PC-3 (cell line): ENCODE results near the gene IRF3. TPM values are rescaled to one million over a fixed set of nuclear protein-coding genes. Genes with fewer than 3 reads are reported as not detected.

ENCODE experiments used
- ATAC-seq: fragments of 200-7000 bp; cut with Tn5 transposase; 2 replicates; pipeline ENCODE4 v1.9.1; 2020; ENCODE audit warnings: mild to moderate bottlenecking, moderate library complexity
- BruUV-seq: library from RNA; stranded (reverse); fragments of 400-500 nt; replicated peaks from 2 replicates; lab custom pipeline; 2021; lab: Mats Ljungman, UMichigan
- CTCF ChIA-PET: fragments of 300-600 bp; sonication (Branson Sonifier 250); formaldehyde crosslinking; loops from one replicate; lab custom pipeline; 2022; ENCODE audit warnings: antibody characterized with exemption; lab: Charles Lee
- POLR2A ChIA-PET: fragments of 300-600 bp; sonication (Branson Sonifier 250); formaldehyde crosslinking; loops from one replicate; lab custom pipeline; 2022; ENCODE audit warnings: antibody characterized with exemption; ENCODE audit not compliant: unreplicated experiment; lab: Charles Lee
- DNase-seq: peaks from one replicate; pipeline ENCODE4 v3.0.0-alpha.2; 2015
- H2AFZ ChIP-seq: fragments of 300-600 bp; sonication (generic); 2 replicates; pipeline ENCODE4 v1.6.0; 2016; ENCODE audit warnings: antibody characterized with exemption, low read length
- H3F3A ChIP-seq: fragments of 300-600 bp; sonication (generic); one replicate; pipeline ENCODE4 v1.6.0; 2017; ENCODE audit warnings: antibody characterized with exemption, low read length, control low read depth, mild to moderate bottlenecking; ENCODE audit not compliant: unreplicated experiment
- H3K27ac ChIP-seq: fragments of 300-600 bp; sonication (generic); 2 replicates; pipeline ENCODE4 v1.5.1; 2016; ENCODE audit warnings: mild to moderate bottlenecking, low read length
- H3K27me3 ChIP-seq: fragments of 300-600 bp; sonication (generic); 2 replicates; pipeline ENCODE4 v1.6.1; 2016; ENCODE audit warnings: low read length, mixed read lengths
- H3K36me3 ChIP-seq: fragments of 300-600 bp; sonication (generic); 2 replicates; pipeline ENCODE4 v1.6.1; 2016; ENCODE audit warnings: low read depth, mixed run types, low read length, mixed read lengths
- H3K4me1 ChIP-seq: fragments of 300-600 bp; sonication (generic); 2 replicates; pipeline ENCODE4 v1.5.1; 2016; ENCODE audit warnings: low read length; ENCODE audit not compliant: insufficient read depth
- H3K4me2 ChIP-seq: fragments of 300-600 bp; sonication (generic); 2 replicates; pipeline ENCODE4 v1.6.0; 2016; ENCODE audit warnings: low read length
- H3K4me3 ChIP-seq: fragments of 300-600 bp; sonication (generic); 2 replicates; pipeline ENCODE4 v1.5.1; 2016; ENCODE audit warnings: mild to moderate bottlenecking, low read length, mixed read lengths
- H3K79me2 ChIP-seq: fragments of 300-600 bp; sonication (generic); 2 replicates; pipeline ENCODE4 v1.6.1; 2017; ENCODE audit warnings: low read length, mixed read lengths
- H3K9ac ChIP-seq: fragments of 300-600 bp; sonication (generic); 2 replicates; pipeline ENCODE4 v1.6.0; 2016; ENCODE audit warnings: mild to moderate bottlenecking, low read length
- H3K9me2 ChIP-seq: fragments of 300-600 bp; sonication (generic); replicated peaks from 2 replicates; pipeline ENCODE4 v1.6.1; 2016; ENCODE audit warnings: mixed run types, low read length, mixed read lengths
- H3K9me3 ChIP-seq: fragments of 300-600 bp; sonication (generic); 2 replicates; pipeline ENCODE4 v1.6.1; 2016; ENCODE audit warnings: low read length, mixed read lengths
- H4K20me1 ChIP-seq: fragments of 300-600 bp; sonication (generic); 2 replicates; pipeline ENCODE4 v1.6.1; 2016; ENCODE audit warnings: low read length, mixed read lengths
- CTCF ChIP-seq: fragments of 300-600 bp; sonication (generic); conservative IDR thresholded peaks from 2 replicates; pipeline ENCODE4 v1.5.1; 2017; ENCODE audit warnings: antibody characterized with exemption, low read depth, mild to moderate bottlenecking, low read length
- EZH2 ChIP-seq: fragments of 300-600 bp; sonication (generic); IDR thresholded peaks from one replicate; pipeline ENCODE4 v1.6.1; 2017; ENCODE audit warnings: antibody characterized with exemption, mild to moderate bottlenecking, low read length; ENCODE audit not compliant: unreplicated experiment
- EZH2phosphoT487 ChIP-seq: fragments of 300-600 bp; sonication (generic); IDR thresholded peaks from 2 replicates; pipeline ENCODE4 v1.6.1; 2018; ENCODE audit warnings: mild to moderate bottlenecking, antibody characterized with exemption, low read length, borderline replicate concordance
- intact Hi-C: fragments of 100-400 bp; cut with micrococcal nuclease; formaldehyde crosslinking; loops from 2 replicates; pipeline ENCODE4 v1.9.0; 2023
- total RNA-seq: library from RNA; depleted of rRNA; stranded (reverse); fragments of >200 nt; gene quantifications from 2 replicates; pipeline ENCODE4 v1.2.3, GENCODE V29; 2014

IRF3 gene
- total RNA-seq, 1 experiment from 2014 or later = 236 TPM

DNA sequence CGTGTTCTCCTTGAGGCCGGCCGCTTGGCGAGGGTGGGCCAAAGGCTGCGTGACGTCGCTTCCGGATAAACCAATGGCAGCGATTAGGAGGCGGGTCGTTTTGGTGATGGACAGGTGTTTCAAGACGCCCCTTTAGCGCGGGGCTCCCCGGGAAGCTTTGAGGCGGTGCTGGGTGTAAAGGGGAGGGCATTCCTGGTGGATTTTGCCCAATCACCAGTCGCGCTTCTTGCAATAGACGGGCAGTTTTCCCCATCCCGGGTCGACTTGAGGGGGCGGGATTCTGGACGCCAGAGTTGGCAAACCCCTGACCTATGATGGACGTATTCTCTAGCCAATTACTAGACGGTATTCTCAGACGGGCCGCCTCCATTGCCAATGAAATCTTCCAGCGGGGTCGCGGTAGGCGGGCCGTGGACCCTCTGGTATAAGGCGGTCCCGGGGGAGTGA is 11.2 kb upstream of the IRF3 start:
- BruUV-seq = no TSS peak
- peaks cover 24% of the 10 kb centered on the region for H3K4me1 ChIP-seq
- POLR2A ChIA-PET = interaction anchor here (0.5 to 2.6 kb wide), 5 partner anchors 17 to 96 kb away, joined by 4 to 21 read pairs (median 7); partner anchors contain the start of genes NOSIP, RRAS and SCAF1
- peaks cover 16% of the 10 kb centered on the region for H3K36me3 ChIP-seq
- peak overlapping the region; percentile 99 for H3K4me2 ChIP-seq
- H3K27ac ChIP-seq = peak overlapping the region; percentile 80
- no peaks in the 10 kb centered on the region for H3F3A ChIP-seq
- H3K9me2 ChIP-seq = no peaks in the 10 kb centered on the region
- peak overlapping the region; percentile 99 for H3K9ac ChIP-seq
- H2AFZ ChIP-seq = no peak overlapping the region; the same call in 1 of the 2 replicates
- TF ChIP-seq CTCF = no peak
- TF ChIP-seq EZH2 = no peak
- no peak for TF ChIP-seq EZH2phosphoT487
- intact Hi-C loops = loop anchor here (1.0 to 5.0 kb wide), 7 partner anchors 12 to 200 kb away; partner anchors contain the start of genes AKT1S1, BCL2L12, IRF3 and PRR12
- H3K4me3 ChIP-seq = peak overlapping the region; percentile 86
- CTCF ChIA-PET = interaction anchor here (0.8 to 0.9 kb wide), 2 partner anchors 36 to 107 kb away, joined by 3 to 4 read pairs; partner anchors contain the start of gene RRAS
- no peaks in the 10 kb centered on the region for H3K27me3 ChIP-seq
- H3K79me2 ChIP-seq = peaks cover 46% of the 10 kb centered on the region
- DNase-seq (peak; percentile 100), ATAC-seq (peak; percentile 77)
- H4K20me1 ChIP-seq = peaks cover 32% of the 10 kb centered on the region
- no peaks in the 10 kb centered on the region for H3K9me3 ChIP-seq

DNA sequence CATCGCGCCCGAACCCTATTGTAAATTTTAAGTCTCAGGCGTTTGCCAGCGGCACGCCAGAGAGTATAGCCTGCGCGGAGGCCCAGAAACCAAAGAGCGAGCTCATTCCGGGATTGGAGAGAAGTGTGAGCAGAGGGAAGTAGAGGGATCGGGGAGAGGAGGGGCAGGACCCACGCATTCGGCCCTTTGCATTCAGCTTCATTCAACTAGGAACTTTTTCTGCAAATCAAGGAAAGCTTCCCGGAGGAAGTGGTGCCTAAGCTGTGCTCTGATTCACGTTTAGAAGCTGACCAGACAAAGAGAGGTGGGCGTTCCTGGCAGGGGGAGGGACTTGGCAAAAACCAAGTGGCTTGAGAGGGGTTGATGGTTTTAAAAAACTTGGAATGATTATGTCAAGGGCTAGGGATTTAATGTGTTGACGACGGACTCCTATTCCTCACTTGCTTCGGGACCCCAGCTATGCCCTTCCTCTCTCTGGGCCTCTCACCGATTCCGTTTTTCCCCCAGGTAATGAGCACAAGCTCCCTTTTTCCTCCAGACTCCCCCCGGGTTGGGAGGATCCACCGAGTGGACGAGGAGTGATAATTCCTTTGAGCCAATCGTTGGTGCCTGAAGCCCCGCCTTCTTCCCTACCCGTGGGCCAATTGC is 10.6 kb upstream of the IRF3 start:
- H3K9me3 ChIP-seq = no peaks in the 10 kb centered on the region
- POLR2A ChIA-PET = interaction anchor here (0.5 to 2.6 kb wide), 5 partner anchors 16 to 96 kb away, joined by 4 to 21 read pairs (median 7); partner anchors contain the start of genes NOSIP, RRAS and SCAF1
- DNase-seq (peak; percentile 86), ATAC-seq (peak; percentile 10)
- H3K4me1 ChIP-seq = peaks cover 26% of the 10 kb centered on the region
- no peaks in the 10 kb centered on the region for H3K9me2 ChIP-seq
- H3K9ac ChIP-seq = peak overlapping the region; percentile 74
- H4K20me1 ChIP-seq = peaks cover 29% of the 10 kb centered on the region
- H3K79me2 ChIP-seq = peaks cover 42% of the 10 kb centered on the region
- H3K27me3 ChIP-seq = no peaks in the 10 kb centered on the region
- H3K4me2 ChIP-seq = peak overlapping the region; percentile 72
- BruUV-seq = TSS peak; percentile 97
- H3K27ac ChIP-seq = peak overlapping the region; percentile 53
- H3F3A ChIP-seq = no peaks in the 10 kb centered on the region
- CTCF ChIA-PET = interaction anchor here (0.6 to 0.9 kb wide), 3 partner anchors 36 to 347 kb away, joined by 3 to 4 read pairs (median 4); partner anchors contain the start of gene RRAS
- intact Hi-C loops = loop anchor here (1.0 to 5.0 kb wide), 6 partner anchors 11 to 201 kb away; partner anchors contain the start of genes AKT1S1, BCL2L12, IRF3 and PRR12
- peak overlapping the region; percentile 55 for H3K4me3 ChIP-seq
- peak overlapping the region; percentile 80 for H2AFZ ChIP-seq
- TF ChIP-seq CTCF = no peak
- no peak for TF ChIP-seq EZH2
- no peak for TF ChIP-seq EZH2phosphoT487
- peaks cover 14% of the 10 kb centered on the region for H3K36me3 ChIP-seq
